Heart left ventricle (tissue), 13 donors: ENCODE measurements around the gene IRX4.

Experiments
- CTCF ChIP-seq, 12 donors: fragments of 200-600 bp; sonication (generic) in 4 of 12; IDR thresholded peaks; one replicate each; pipeline versions ENCODE4 v1.5.0 to v1.8.0; 2018 to 2022; ENCODE audit warnings: antibody characterized with exemption in 12 of 12, mild to moderate bottlenecking in 5 of 12
- POLR2A ChIP-seq, 2 donors: fragments of 450-650 bp; IDR thresholded peaks; one replicate each; pipeline ENCODE4 v1.6.1; 2017; ENCODE audit warnings: antibody characterized with exemption in 2 of 2, mild to moderate bottlenecking in 2 of 2, moderate library complexity in 2 of 2
- donor health status: ischemic (EF 13 %, LVEDD 7.1; RV severe dilation, severe dysfunction).
- donor health status: DM: no; HTN: yes; CAD: no.
- donor health status: DM: no; HTN: no; CAD: no.
- donor health status: ischemic (EF 25% LVEDD 6.9; RV normal size, moderate dysfunction).
- donor health status: ischemic (EF 25% LVEDD 5.7; RV mildly dilated, moderate dysfunction).
- donor health status: ischemic (EF 35%, LVEDD 5.7; RV mildly dilated, moderate dysfunction).
- donor health status: nonischemic (EF 11% LVEDD 7.7; RV severe dilation, severe dysfunction).
- donor health status: DM: yes; HTN: yes; CAD: no.
- donor health status: PGD.
- donor health status: ischemic (EF 29% LVEDD 5.4; RV normal size, mild dysfunction).
- donor health status: nonischemic (EF 23%, LVEDD 6.1; RV moderate dilation, normal function).

GRCh38 chr5:1878050-1878849 is 4.5 kb downstream of the IRX4 start:
- TF ChIP-seq CTCF (IDR thresholded peaks at IDR 0.05) (no peak), POLR2A (IDR thresholded peaks at IDR 0.05) (no peak)
